H1 (cell line): ENCODE data around the gene HIVEP3. TPM values are rescaled to one million over a fixed set of nuclear protein-coding genes. Genes with fewer than 3 reads are reported as not detected.

Source experiments
- CTCF ChIP-seq, 3 experiments: IDR thresholded peaks; 1 replicate in 2 of 3; 2 replicates in 1 of 3; pipeline versions ENCODE4 v1.5.1 to v1.6.1; 2011; ENCODE audit warnings: low read length in 3 of 3, mild to moderate bottlenecking in 3 of 3, inconsistent platforms in 2 of 3, low read depth in 1 of 3, moderate library complexity in 1 of 3; ENCODE audit not compliant: insufficient read depth in 1 of 3; ENCODE audit errors: control extremely low read depth in 1 of 3
- JUN ChIP-seq: IDR thresholded peaks from 2 replicates; pipeline ENCODE4 v1.6.1; 2011; ENCODE audit warnings: low read depth, mild to moderate bottlenecking, improper control_type of control experiment, low read length
- RNF2 ChIP-seq: fragments of 200-900, 300-1000 bp; sonication (generic); IDR thresholded peaks from 2 replicates; pipeline ENCODE4 v1.7.1; 2016; ENCODE audit warnings: borderline replicate concordance, low read depth, mild to moderate bottlenecking, antibody characterized with exemption, low read length; ENCODE audit not compliant: poor library complexity, severe bottlenecking; ENCODE audit errors: missing control alignments
- SAP30 ChIP-seq: fragments of 300-600 bp; sonication (generic); IDR thresholded peaks from 2 replicates; pipeline ENCODE4 v1.7.1; 2012; ENCODE audit warnings: low read length, moderate library complexity, mild to moderate bottlenecking, inconsistent platforms; ENCODE audit not compliant: insufficient read depth, insufficient replicate concordance
- SUZ12 ChIP-seq: fragments of 200-600 bp; sonication (generic); IDR thresholded peaks from 2 replicates; pipeline ENCODE4 v1.6.1; 2012; ENCODE audit warnings: mild to moderate bottlenecking, inconsistent platforms, low read length, moderate library complexity, mixed read lengths
- TEAD4 ChIP-seq: IDR thresholded peaks from 2 replicates; pipeline ENCODE4 v1.6.1; 2012; ENCODE audit warnings: low read depth, low read length, inconsistent platforms, mixed read lengths
- polyA plus RNA-seq, 7 experiments: library from polyadenylated mRNA; depleted of rRNA in 3 of 7; stranded (reverse) in 5 of 7; unstranded in 2 of 7; fragments of >200 nt in 5 of 7; fragments of 200-250 nt in 2 of 7; gene quantifications; 1 replicate in 5 of 7; 2 replicates in 1 of 7; 4 replicates in 1 of 7; pipeline versions ENCODE4 v1.2.1 to v1.2.3, GENCODE V29; 2011 to 2013; ENCODE audit warnings: missing spikeins in 2 of 7, mixed read lengths in 2 of 7
- total RNA-seq: library from RNA; stranded (reverse); fragmentation: NEBNext Ultra II Directional; extraction: Animal tissue kit (Norgen Biotek cat#: 25700); gene quantifications from 2 replicates; pipeline ENCODE4 v1.2.1, GENCODE V29; 2021

Gene HIVEP3
- total and polyA plus RNA-seq, 2 of the 8 experiments (the other 6 are each of a cell fraction or from before 2014, with no cell fraction given), result 0.24 to 0.69 TPM

DNA sequence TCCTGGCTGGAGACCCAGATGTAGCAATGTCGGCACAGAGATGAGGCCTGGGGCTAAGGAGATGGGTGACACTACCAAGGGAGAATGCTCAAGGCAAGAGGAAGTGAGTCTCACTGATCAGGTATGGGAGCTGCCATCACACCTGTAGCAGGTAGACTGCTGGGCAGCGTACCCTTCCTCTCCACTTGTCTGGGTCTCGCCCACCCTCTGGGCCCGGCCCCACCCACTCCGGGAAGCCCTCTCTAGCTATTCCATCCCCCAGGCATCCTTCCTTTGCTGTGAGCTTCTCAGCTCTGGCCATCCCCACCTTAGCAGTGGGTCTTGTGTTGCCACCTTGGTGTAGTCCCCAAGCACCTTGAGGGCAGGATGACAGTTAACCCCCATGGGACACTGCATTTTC is 346.5 kb downstream of the HIVEP3 start (continued):
- TF ChIP-seq CTCF (IDR thresholded peaks at IDR 0.05; ENCODE audit: control extremely low read depth in 1 of 3, insufficient read depth in 1 of 3, low read depth in 1 of 3, low read length in 3 of 3), result no peak
- TF ChIP-seq JUN, result no peak
- TF ChIP-seq TEAD4, result no peak
- TF ChIP-seq SUZ12, result no peak
- TF ChIP-seq RNF2, result no peak
- TF ChIP-seq SAP30, result no peak
